SK-N-MC (cell line): Measurements from ENCODE around the gene TNIK.

Experiments
- EZH2 ChIP-seq: fragments of 200-600 bp; sonication (generic); IDR thresholded peaks from one replicate; pipeline ENCODE4 v1.6.1; 2017; ENCODE audit warnings: antibody characterized with exemption
- POLR2AphosphoS5 ChIP-seq: IDR thresholded peaks from 2 replicates; pipeline ENCODE4 v1.6.1; 2012; ENCODE audit warnings: mild to moderate bottlenecking, low read depth, low read length, borderline replicate concordance

GRCh38 chr3:171068658-171069057 is 391.5 kb downstream of the TNIK start:
- no peak for TF ChIP-seq EZH2
- no peak for TF ChIP-seq POLR2AphosphoS5
